Ascending aorta (tissue), 2 donors: ENCODE measurements around the gene HMMR. TPM values are rescaled to one million over a fixed set of nuclear protein-coding genes. Genes with fewer than 3 reads are reported as not detected.

Source experiments
- DNase-seq, 2 donors: peaks; one replicate each; pipeline ENCODE4 v3.0.0-alpha.2; 2019; ENCODE audit warnings: low spot score in 2 of 2
- H3K27ac ChIP-seq, 2 donors: fragments of 200-600 bp; sonication (generic); one replicate each; pipeline ENCODE4 v1.5.1; 2016 to 2017; ENCODE audit warnings: mild to moderate bottlenecking in 1 of 2
- H3K27me3 ChIP-seq: fragments of 200-600 bp; sonication (generic); one replicate; pipeline ENCODE4 v1.5.1; 2017
- H3K36me3 ChIP-seq, 2 donors: fragments of 200-600 bp; sonication (generic); one replicate each; pipeline ENCODE4 v1.5.1; 2016
- H3K4me1 ChIP-seq, 2 donors: fragments of 200-600 bp; sonication (generic); one replicate each; pipeline ENCODE4 v1.5.1; 2016 to 2017; ENCODE audit warnings: mild to moderate bottlenecking in 1 of 2
- H3K4me3 ChIP-seq, 2 donors: fragments of 200-600 bp; sonication (generic); one replicate each; pipeline ENCODE4 v1.5.1; 2016 to 2017; ENCODE audit warnings: mild to moderate bottlenecking in 1 of 2
- H3K9me3 ChIP-seq, 2 donors: fragments of 200-600 bp; sonication (generic); one replicate each; pipeline ENCODE4 v1.5.1; 2016
- intact Hi-C: fragments of 100-400 bp; cut with DNase I; formaldehyde crosslinking; loops from one replicate; pipeline ENCODE4 v1.15.1; 2023
- total RNA-seq: library from RNA; depleted of rRNA; stranded (reverse); fragments of >200 nt; gene quantifications from one replicate; pipeline ENCODE4 v1.1.0, GENCODE V29; 2016
- TF ChIP-seq, protein P1 (sequence below), 3 experiments: fragments of 200-600 bp in 2 of 3; fragments of 450-650 bp in 1 of 3; sonication (generic) in 2 of 3; IDR thresholded peaks; one replicate each; pipeline ENCODE4 v1.5.1; 2016 to 2019; ENCODE audit warnings: antibody characterized with exemption in 3 of 3, mild to moderate bottlenecking in 1 of 3, moderate library complexity in 1 of 3

The HMMR gene
- total RNA-seq, 1 donor from 2014 or later: not detected

DNA sequence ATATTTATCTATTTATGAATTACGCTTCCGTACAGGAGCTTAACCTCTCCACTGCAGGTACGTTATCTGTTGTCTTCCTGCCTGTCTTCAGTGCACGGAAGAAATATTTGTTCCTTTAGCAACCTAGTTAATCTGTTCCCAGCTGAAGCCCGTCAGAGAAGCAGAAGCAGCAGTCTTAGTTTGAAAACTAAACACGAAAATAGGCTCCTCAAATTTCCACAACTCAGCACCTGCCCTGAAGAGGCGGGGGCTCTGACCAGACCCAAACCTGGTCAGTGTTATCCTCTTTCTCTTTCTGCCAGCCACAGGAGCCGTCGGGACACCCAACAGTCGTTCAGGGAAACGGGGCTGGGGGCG is 992 bp upstream of the HMMR start:
- peaks cover 0 to 12% of the 10 kb centered on the region in 2 donors for H3K36me3 ChIP-seq
- H3K27ac ChIP-seq: peak overlapping the region; percentile 83 to 96
- H3K9me3 ChIP-seq: no peaks in the 10 kb centered on the region
- H3K4me1 ChIP-seq: peaks cover 0 to 7% of the 10 kb centered on the region in 2 donors
- TF ChIP-seq, protein P1, sequence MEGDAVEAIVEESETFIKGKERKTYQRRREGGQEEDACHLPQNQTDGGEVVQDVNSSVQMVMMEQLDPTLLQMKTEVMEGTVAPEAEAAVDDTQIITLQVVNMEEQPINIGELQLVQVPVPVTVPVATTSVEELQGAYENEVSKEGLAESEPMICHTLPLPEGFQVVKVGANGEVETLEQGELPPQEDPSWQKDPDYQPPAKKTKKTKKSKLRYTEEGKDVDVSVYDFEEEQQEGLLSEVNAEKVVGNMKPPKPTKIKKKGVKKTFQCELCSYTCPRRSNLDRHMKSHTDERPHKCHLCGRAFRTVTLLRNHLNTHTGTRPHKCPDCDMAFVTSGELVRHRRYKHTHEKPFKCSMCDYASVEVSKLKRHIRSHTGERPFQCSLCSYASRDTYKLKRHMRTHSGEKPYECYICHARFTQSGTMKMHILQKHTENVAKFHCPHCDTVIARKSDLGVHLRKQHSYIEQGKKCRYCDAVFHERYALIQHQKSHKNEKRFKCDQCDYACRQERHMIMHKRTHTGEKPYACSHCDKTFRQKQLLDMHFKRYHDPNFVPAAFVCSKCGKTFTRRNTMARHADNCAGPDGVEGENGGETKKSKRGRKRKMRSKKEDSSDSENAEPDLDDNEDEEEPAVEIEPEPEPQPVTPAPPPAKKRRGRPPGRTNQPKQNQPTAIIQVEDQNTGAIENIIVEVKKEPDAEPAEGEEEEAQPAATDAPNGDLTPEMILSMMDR (IDR thresholded peaks at IDR 0.05): no peak
- H3K4me3 ChIP-seq: peak overlapping the region; percentile 72 to 79
- intact Hi-C loops: no loop called here
- H3K27me3 ChIP-seq: no peaks in the 10 kb centered on the region
- no peak for DNase-seq

DNA sequence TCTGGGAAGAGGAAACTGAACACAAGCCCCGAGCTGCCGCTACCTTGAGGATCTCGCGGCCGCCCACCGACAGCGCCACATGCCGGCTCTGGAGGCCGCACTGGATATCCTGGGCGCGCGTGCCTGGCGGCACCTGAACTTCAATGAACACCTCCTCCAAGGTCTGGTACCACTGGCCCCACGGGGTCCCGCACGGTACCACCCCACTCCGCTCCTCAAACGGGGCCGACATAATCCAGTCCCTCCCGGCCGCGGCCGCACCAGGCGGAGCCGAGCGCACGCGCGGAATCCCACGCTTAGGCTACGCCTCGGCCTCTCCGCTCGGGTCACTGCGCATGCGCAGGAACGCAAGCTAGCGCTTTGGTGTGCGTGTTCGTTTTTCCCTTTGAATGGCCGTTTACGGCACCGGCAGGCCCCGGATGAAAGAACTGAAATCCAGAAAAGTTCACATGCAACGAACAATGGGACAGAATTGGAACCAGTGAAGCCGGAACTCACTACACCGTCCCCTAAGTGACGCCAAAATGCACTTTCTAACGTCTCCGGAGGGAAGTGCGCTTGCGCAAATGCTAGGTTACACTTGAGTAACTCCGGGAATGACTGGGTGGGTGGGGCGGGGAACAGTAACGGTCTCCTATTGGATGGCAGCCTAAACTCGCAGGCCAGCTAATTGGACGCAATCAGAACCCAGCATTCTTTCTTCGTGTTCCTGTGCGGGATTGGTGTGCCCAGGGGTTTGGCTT is 442 bp upstream of the HMMR start, which contains the start of gene NUDCD2:
NUDCD2 (minus strand) TSS at position 284 of the 743 bp plus-strand sequence; CDS start at position 232, 52 bp downstream.
- H3K36me3 ChIP-seq: peaks cover 0 to 6% of the 10 kb centered on the region in 2 donors
- TF ChIP-seq, protein P1 (IDR thresholded peaks at IDR 0.05): peak in 2 of 3 experiments; percentile 21 to 38
- peak within 1 kb of the TSS; percentile 72 to 79 for H3K4me3 ChIP-seq
- peaks cover 0 to 7% of the 10 kb centered on the region in 2 donors for H3K4me1 ChIP-seq
- peak within 1 kb of the TSS; percentile 83 to 96 for H3K27ac ChIP-seq
- no peaks in the 10 kb centered on the region for H3K27me3 ChIP-seq
- DNase-seq: peak; percentile 89 to 97
- intact Hi-C loops: loop anchor here (1.0 kb wide), 2 partner anchors 23 to 45 kb away; partner anchors contain the start of genes CCNG1 and MAT2B
- H3K9me3 ChIP-seq: no peaks in the 10 kb centered on the region

DNA sequence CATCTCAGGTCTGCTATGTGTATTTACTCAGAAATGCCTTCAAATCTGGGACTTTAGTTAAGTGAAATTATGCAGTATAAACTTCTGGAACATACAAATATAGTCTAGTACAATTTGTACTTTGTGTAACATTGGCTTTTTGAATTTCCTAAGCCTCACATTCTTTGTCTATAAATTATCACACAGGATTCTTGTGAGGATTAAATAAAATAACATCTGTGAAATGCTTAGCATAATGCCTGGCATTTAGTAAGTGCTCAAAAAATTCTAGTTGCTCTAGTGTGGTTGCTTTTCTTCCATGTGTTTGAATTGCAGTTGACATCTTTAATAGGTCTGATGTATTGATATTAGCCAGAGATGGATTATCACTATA is 2.6 kb downstream of the HMMR start:
- H3K4me1 ChIP-seq: peaks cover 0 to 7% of the 10 kb centered on the region in 2 donors
- intact Hi-C loops: no loop called here
- H3K4me3 ChIP-seq: no peak overlapping the region
- H3K27ac ChIP-seq: no peak overlapping the region
- H3K36me3 ChIP-seq: no peaks in the 10 kb centered on the region
- no peaks in the 10 kb centered on the region for H3K9me3 ChIP-seq
- TF ChIP-seq, protein P1 (IDR thresholded peaks at IDR 0.05): no peak
- no peak for DNase-seq
- no peaks in the 10 kb centered on the region for H3K27me3 ChIP-seq

DNA sequence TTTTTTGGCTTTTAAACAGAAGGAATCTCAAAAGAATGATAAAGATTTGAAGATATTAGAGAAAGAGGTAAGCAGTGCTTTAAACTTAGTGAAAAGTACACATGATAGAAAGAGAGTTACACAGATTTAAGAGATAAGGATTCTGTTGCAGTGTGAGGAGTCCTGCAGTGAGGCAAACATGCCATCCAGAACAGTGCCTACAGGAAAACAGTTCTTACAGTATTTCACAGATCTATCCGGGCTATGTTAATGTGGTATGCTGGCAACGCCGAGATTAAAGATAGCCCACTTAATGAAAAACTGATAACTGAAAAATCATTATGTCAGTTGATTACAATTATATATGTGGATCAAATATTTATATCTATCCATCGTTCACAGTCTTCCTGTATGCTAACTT is 7.2 kb downstream of the HMMR start:
- DNase-seq: no peak
- intact Hi-C loops: no loop called here
- H3K27ac ChIP-seq: no peak overlapping the region
- no peaks in the 10 kb centered on the region for H3K4me1 ChIP-seq
- TF ChIP-seq, protein P1 (IDR thresholded peaks at IDR 0.05): no peak
- H3K27me3 ChIP-seq: no peaks in the 10 kb centered on the region
- H3K9me3 ChIP-seq: no peaks in the 10 kb centered on the region
- no peaks in the 10 kb centered on the region for H3K36me3 ChIP-seq
- H3K4me3 ChIP-seq: no peak overlapping the region

DNA sequence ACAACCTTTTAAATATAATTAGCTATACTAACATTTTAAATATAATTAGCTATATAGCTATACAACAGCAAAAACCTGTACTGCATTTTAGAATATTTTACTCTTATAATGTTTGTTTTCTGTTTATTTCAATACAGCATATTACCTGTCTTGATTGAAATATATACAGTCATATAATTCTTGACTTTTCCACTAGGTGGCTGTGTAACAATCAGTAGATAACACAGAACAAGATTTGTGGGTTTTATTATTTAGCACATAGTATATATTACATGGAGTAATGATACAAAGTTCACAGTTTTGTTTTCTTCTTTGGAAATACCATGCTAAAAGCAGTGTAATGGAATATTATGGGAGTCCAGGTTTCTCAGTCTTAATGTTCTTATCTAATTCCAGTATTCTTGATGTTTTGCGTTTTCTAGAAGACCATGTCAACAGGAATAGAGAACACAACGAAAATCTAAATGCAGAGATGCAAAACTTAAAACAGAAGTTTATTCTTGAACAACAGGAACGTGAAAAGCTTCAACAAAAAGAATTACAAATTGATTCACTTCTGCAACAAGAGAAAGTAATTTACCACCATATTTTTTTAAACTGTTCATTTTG is 13.3 kb downstream of the HMMR start:
- no peak overlapping the region for H3K27ac ChIP-seq
- H3K36me3 ChIP-seq: no peaks in the 10 kb centered on the region
- intact Hi-C loops: no loop called here
- no peak overlapping the region for H3K4me3 ChIP-seq
- no peak for DNase-seq
- H3K27me3 ChIP-seq: no peaks in the 10 kb centered on the region
- H3K4me1 ChIP-seq: no peaks in the 10 kb centered on the region
- TF ChIP-seq, protein P1 (IDR thresholded peaks at IDR 0.05): peak in 2 of 3 experiments; percentile 23 to 36
- no peaks in the 10 kb centered on the region for H3K9me3 ChIP-seq
